Right hindlimb (tissue), 1 donor: ENCODE measurements around the gene MAFB.
"Not testable (repeated sequence)": the region's sequence is repeated elsewhere in the genome, so short reads cannot be mapped to it uniquely, and the experiment has no call there.

Experiments
- DNase-seq: peaks from one replicate; pipeline ENCODE4 v3.0.0-alpha.2; 2018

The MAFB gene

DNA sequence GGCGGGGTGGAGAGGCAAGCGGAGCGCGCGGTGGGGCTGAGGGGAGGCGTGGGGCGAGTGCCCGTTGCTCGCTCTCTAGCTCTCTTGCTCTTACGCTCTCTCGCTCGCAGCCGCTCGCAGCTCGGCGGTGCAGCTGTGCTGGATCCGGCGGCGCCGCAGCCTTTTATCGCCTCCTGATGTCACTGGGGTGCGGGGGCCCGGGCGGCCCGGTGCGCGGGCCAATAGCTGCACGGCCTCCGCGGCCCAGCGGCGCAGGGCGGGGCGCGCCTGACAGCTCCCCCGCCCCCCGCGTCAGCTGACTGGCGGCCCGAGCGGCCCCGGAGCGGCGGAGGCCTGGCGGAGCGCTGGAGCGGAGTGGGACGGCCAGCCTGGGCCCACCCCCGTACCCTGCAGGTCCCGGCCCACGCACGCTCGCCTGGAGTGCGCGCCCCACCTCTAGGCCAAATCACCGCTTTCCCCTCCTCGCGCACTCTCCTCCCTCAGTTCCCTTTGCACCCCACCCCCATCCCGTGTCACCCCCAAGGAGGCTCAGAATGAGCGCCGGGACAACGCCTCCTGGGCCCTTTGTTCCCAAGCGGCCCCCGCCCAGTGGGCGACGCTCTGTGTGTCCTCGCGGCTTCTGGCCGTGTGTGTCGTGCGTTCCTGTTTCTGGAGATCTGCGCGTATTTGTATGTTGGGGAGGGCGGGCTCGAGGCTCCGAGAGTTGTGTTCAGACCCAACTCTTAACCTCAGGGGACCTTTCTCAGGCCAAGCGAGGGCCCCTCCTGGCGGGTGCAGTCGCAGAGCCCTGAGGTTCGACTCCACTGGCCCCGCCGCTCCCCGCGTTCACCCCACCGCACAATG, at the start of gene MAFB:
MAFB (minus strand) TSS at position 137 of the 843 bp plus-strand sequence. CDS start 386 bp downstream, outside the sequence.
- peak; percentile 95 for DNase-seq

DNA sequence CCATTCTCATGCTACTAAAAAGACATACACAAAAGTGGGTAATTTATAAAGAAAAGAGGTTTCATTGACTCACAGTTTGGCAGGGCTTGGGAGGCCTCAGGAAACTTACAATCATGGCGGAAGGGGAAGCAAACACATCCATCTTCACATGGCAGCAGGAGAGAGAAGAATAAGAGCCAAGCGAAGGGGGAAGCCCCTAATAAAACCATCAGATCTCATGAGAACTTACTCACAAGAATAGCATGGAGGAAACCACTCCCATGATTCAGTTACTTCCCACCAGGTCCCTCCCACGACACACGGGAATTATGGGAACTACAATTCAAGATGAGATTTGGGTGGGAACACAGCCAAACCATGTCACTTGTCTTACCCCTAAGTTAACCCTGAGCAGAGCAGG, 47.4 kb upstream of the MAFB start:
- DNase-seq = not testable (repeated sequence)

DNA sequence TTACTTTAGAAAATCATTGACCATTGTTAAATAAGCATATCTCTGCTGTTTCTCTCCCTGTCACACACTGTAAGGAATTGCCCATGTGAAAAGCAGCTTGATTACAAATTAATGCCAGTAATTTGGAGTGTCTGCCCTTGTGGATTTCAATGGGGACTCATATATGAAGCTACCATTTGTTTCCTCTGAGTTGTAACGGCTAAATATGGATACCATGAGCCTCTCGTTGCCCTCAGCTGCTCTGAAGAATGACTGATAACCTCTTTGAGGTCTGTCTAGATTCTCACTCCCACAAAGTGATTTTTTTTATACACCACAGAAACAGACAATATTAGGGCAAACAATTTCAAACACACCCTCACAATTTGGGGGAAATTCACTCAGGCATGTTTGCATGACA, 40.0 kb upstream of the MAFB start:
- DNase-seq = no peak

DNA sequence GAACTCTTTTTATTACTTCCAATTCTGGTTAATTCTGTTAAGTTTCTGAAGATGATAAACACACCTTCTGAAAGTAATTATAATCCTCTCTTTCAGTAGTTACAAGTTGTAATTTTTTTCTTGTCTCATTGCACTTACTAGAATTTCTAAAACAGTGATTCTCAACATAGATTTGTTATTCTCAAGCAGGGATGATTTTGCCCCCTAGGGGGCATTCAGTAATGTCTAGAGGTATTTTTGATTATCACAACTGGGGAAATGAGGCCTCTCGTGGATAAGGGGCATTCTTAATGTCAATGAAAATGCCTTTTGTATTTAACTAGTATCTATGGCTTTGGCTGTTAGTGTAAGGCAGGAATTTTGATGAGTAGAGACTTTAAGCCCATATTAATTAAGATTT, 39.4 kb upstream of the MAFB start:
- DNase-seq = no peak

DNA sequence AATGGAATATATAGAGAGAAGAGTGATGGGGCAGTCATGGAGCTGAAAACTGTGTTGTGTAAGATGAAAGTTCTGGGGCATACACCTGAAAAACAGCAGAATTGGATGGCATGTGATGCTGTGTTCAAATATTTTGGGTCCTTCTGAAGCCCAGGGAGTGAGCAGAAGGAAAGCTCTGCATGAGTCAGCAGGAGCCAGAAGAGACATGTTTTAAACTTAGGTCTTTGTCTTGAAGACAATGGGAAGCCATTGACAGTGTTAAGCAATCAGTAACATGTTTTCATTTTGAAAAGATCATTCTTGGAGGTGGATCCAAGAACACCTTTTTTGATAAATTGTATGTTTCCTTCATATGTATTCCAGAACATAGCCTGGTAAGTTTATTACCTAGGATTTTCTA, 38.9 kb upstream of the MAFB start:
- DNase-seq = no peak

DNA sequence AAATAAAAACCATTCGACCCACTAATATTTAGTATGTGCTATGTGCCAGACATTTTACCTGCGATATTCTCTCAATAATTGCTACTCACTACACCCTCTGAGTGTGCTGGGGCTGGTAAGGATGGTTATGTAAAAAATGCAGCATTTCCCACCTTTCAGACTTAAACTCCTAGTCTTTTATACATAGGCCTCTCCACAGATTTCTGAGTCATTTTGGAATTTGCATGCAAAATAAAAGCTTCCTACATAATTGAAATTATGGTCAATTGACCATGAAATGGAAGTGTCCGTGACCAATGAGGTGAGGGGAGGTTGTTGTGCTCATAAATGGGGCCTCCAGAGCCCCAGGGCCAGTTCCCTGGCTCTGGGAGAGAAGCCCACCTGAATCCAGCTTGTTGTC, 37.7 kb upstream of the MAFB start:
- DNase-seq = no peak

DNA sequence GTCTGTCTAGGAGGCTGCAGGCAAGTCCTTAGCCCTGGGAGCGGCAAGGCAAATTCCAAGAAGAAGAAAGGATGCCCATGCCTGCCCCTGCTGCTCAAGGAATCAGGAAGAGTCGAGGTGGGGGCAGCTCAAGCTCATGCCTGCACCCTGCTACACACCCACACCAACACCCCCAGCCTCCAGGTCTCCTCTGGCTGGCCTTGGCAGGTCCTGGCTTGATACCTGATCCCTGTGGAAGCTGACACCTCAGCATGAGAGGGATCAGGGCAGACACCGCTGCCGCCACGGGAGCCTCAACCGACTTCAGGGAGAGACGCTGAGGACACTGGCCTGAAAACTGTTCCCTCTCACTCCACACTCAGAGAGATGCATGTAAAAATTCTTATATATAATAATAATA, 35.5 kb upstream of the MAFB start:
- no peak for DNase-seq

DNA sequence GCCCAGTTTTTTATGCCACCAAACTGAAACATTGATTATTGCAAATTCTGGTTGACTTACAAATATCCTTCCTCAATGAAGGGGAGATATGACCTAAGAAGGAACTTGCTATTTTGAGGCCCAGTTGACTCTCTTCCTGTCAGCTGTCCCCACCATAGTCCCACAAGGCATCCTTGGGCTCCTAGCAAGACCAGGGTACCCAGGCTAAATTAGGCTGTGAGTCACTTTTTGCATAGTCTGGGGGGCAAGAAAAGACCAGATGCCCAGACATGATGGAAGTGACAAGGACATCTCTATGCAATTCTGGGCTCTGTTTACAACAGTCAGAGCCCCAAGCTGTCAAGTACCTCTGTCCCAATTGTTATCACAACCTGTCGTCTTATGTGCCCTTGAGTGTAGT, 31.8 kb upstream of the MAFB start:
- no peak for DNase-seq

DNA sequence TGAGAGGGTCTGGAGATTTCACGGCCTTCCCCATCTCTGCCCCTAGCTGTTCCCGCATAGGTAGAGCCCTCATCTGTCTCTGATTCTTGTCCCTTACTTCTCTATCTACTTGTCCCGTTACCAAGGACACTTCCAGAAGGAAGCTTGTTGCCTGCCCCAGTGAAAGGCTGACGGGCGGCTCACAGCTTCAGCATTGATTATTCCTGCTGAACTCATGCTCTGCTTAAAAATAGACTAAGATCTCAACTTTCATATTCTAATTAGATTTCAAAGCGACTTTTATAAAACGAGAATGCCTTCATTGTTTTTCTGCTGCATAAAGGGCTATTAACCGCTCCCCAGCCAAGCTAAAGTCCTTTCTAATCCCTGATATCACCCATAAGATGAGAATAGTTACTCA, 31.1 kb upstream of the MAFB start:
- DNase-seq = no peak

DNA sequence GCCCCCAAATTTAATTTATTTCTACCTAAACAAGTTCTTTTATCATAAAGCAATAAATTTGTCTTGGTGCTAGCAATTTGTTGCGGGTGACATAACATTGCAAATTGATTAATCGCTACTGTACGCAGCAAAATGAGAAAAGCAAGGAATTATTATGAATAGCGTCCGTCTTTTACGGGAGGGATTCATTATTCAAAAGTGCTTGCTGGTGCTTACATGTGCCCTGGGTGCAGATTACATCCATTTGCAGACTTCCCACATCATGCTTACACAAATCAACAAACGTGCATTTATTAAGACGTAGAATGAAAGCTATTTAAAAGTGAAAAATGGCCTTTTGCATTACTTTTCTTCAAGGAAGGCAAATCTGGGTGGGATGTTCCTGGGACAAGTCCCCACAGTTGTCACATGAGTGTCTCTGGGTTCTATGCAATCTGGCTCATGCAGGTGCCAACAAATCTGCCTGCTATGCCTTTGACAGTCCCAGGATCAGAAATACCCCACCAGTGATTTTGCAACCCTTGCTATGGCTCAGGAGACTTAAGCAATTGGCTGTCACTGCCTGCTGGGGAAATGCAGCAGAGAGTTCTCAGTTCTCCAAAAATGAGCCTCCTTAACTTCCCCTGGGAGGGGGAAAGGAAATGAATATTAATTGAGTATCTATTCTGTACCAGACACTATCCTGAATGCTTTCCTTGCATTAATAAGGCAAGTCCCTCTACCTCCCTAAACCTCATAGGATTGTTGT, 30.1 kb upstream of the MAFB start:
- DNase-seq = no peak

DNA sequence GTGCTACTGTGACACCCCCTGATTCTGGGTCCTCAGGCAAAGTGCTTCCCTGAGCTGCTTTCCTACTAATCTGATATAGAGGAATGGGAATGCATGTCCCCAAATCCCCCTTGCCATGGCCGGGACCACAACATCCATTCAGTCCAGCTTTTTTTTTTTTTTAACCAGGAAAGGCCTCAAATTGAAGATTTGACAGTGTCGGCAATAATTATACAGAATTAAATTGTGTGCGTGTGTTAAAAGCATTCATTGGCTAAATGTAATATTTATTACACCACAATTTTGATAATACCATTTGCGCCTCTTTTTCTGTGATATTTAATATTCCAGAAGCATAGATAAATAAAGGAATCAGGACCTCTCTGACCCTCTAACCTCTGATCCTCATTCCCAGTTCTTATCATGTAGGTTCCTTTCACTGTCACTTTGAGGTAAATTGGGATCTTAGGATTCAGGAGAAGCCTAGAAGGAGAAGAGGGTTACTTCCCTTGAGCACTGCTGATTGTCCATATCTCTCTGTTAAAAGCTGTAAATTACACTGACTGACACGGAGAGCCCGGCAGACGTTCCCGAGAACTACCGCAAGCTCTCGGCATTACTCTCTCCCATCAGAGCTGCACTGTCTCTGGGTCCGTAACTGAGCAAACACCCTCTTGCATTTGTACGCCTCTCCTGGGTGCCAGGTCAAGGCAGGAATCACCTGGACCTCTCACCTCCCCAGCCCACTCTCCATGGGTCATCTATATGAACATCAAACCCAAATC, 29.4 kb upstream of the MAFB start:
- no peak for DNase-seq

DNA sequence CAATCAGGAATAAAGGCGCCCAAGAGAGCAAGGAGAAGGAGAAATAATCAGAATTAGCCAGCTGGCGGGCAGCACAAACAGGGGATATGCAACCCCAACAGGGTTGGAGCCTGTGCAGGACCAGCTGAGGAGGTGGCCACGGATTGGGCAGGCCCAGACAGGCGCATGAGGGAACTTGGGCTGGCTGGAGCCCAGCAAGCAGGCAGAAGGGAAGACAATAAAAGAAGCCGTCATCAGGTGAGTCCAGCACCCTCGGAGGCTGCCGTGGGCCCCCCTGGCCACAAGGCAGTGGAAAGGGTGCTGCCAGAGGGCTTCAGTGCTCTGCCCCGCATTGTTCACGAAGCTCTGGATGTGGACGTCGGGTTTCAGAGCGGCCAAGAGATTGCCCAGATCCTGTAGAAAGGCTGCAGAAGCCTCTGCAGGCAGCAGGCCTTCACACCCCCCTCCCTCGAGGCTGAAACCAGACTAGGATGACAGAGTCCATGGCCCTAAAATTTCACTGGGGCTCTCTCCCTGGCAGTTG, 28.4 kb upstream of the MAFB start:
- DNase-seq = no peak

DNA sequence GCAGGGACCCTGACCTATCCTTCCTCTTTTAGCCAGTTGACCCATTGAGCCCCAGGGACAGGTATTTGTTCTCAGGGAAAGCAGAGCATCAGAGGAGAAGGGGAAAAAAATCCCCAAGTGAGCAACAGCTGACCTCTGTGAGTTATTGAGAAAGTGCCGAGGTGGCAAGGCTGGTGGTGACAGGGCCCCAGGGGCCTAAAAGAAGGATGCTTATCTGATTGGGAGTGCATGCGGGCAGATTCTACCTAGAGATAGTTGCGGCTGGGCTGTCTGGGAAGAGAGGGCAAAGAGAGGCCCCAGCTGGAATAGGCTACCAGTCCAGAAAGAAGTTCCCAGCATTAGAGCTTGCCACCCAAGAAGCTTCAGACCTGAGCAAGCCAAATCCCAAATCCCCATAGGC, 26.5 kb upstream of the MAFB start:
- DNase-seq = no peak

DNA sequence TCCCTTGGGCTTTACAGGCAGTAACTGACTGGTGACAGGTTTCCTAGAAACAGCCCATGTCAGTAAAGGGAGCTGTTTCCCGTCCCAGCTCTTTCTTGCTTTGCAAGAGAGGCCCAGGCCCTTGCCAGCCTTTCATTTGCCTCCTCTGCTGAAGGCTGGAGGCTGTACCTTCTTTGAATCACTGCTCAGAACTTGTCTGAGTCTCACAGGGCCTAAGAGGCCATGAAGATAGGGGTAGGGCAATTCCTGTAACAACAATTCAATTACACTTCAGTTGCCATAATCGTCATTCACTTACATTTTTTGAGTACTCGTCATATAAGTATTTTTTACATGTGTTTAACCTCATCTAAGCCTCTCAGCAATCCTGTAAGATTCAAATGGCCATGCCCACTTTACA, 25.9 kb upstream of the MAFB start:
- DNase-seq = no peak

DNA sequence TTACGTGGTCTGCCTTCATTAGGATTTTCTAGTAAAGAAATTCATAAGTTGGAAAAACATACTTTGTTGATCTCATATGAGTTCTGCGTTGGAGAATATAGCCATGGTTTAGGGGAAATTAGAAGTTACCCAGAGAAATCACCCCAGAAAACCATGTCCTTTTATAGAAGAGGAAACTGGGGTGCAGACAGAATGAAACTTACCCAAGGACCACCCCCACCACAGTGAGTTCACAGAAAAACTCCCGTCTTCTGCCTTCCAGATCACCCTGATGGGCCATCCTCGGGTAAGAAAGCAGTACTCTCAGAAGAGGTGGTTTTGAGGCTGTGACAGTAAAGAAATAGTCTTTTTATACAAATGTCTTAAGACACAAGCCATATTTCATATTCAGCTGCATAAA, 25.1 kb upstream of the MAFB start:
- DNase-seq = no peak

DNA sequence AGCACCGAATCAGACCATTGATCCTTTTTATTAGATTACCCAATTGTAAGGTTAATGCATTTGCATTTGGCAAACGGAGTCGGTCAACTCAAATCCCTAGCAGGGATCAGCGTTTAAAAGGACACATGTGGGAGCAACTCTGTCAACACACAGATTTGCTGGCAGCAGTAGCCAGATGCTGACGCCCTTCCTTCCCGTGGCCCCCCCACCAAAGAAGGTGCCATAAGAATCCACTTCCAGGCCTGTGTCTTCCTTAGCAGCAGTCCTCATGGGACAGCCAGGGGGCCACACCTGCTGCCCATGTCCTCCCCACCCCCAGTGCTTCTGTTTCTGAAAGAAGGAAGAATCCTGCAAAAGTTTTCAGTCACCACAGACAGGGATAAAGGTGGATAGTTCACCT, 24.5 kb upstream of the MAFB start:
- DNase-seq = no peak

DNA sequence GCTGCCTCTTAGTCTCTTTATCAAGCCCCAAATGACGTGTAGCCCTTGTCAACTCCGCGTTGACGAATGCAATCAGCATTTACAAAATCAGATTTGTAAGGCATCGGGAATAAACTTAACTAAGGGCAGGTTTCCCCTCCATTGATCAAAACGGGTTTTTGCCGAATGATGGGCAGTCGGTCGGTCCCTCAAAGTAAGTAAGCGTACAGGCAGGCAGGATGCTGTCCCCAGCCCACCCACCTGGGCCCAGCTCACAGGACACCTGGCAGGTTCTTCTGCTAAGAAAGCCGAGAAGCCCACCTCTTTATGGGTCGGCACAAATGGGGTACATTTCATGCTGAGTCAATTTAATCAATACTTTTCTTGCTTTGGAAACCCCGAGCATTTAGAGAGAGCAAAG, 22.0 kb upstream of the MAFB start:
- no peak for DNase-seq

DNA sequence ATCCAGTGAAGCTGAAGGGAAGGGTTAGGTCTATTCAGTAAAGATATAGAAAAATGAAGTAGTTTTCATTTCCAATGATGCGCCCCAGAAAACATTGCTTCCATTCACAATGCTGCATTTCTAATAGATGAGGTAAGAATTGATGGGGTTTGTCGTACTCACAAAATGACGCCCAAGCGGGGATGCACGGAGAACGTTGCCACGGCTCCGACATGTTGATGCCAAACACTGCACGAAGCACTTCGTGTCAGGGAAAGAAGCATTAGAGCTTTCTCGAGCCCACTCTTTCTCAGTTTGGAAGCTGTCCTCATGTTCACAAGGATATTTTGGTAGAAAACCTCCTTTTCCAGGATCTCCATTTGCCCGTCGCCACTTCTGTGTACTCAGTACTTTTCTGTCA, 21.6 kb upstream of the MAFB start:
- DNase-seq = no peak

DNA sequence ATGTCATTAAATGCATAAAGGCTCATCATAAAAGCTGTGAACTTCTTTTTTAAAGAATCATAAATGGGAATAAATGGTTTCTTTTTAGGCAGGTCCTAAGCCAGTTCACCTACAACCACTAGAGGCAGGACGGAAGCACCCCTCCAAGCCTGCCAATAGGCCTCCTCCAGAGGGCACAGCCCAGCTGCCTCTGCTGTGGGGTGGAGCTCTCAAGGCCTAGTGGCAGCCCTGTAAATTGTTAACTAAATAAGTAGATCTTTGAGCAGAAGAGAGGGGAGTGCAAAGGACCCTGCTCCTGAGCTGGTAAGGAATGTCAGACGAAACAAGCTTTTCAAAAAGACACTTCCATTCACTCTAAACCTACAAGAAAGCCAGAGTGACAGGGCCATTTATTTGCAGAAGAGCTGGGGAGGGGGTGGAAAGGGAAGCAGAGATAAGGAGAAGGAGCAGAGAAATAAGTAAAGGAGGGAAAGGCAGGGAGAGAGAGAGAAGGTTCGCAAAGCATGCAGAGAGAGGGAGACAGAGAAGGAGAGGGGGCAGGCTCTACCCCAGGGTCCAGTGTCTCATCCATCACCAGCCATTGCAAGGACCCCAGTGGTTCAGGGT, 18.0 kb upstream of the MAFB start:
- no peak for DNase-seq

DNA sequence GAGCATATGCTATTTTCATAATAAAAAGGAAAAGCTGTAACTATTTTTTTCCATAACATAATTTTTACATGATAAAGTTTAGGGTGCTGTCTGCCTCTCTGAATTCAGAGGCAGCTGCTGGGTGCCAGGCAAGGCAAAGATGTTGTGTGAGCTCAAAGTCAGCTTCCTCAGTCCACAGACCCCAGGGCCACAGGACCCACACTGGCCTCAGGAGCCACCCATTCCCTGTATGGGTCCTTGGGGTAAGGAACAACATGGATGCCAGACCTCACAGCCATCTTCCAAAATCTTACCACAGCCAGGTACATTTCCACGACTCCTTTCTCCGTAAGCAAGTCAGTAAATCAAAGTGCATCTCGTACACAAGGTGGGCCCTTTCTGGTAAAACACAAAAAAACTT, 16.4 kb upstream of the MAFB start:
- no peak for DNase-seq

DNA sequence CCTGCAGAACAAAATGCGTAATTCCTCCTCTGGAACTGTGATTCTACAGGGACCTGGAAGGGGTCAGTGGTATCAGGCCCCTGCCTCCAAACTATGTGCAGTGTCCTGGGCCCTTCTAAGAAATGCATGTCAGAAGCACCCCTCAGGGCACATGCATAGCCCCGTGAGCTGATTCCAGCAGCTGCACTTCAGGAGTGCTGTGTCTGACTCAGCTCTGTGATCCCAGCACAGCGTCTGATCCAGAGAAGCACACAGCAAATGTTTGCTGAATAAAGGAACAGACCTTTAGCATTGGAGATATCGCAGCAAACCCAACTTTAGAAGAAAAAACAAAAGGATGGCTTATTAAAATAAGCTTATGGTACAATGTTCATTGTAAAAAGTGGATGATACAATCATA, 15.8 kb upstream of the MAFB start:
- no peak for DNase-seq

DNA sequence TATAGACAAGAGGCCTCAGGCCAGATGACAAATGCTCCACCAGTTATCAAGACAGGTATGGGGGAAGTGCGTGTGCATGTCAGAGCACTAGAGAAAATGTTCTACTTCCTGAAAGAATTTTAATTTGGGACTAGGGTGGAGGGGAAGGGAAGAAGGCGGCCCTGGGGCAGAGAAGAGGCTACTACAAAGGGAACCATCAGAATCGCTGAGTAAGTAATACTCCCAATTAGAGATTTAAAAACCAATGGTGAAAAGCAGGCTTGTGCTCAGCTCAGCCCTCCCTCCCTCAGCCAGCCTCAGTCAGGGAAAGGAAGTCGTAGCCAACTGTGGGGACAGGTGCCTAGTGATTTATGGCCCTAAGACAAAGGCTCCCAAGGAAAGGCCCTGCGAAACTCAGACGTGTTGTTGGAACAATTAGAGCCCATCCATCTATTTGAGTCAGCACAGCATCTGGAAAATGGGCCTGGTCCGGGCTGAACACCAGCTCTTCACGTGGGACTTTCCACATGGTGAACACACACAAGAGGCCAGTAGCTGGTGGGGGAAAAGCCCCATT, 15.0 kb upstream of the MAFB start:
- DNase-seq = no peak

DNA sequence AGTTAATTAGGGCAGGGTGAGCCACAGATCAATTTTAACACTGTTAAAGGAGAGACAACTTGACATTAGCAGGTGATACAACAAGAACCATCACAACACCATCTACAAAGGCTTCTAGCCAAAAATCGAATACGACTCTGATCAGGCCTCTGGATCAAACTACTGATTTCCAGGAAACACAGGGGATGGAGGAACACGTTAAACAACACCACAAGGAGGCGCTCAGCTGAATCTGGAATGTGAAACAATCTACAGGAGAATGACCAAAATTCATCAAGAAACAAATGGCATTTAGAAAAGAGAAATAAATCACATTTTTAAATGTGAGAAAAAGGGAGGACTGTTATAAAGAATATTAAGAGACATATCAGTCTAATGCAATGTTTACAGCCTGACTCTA, 13.5 kb upstream of the MAFB start:
- DNase-seq = no peak
